Nephron progenitor cell (in vitro differentiated cells): ENCODE data around the gene ZNF775.
A peak's percentile ranks its signal among the peaks of the same experiment; 100 is the strongest.
"Not testable (repeated sequence)": the region's sequence is repeated elsewhere in the genome, so short reads cannot be mapped to it uniquely, and the experiment has no call there.

Source experiments
- DNase-seq: peaks from one replicate; pipeline ENCODE4 v3.0.0; 2021
- H3K27ac Mint-ChIP-seq: 2 replicates; pipeline ENCODE4 v1.8.0; 2021; ENCODE audit warnings: mild to moderate bottlenecking, moderate library complexity, mixed read lengths
- H3K27me3 Mint-ChIP-seq: 2 replicates; pipeline ENCODE4 v1.8.0; 2021; ENCODE audit warnings: mild to moderate bottlenecking, low read depth, mixed read lengths; ENCODE audit not compliant: poor library complexity
- H3K36me3 Mint-ChIP-seq: 2 replicates; pipeline ENCODE4 v1.8.0; 2021; ENCODE audit warnings: low read depth, mixed read lengths
- H3K4me1 Mint-ChIP-seq: 2 replicates; pipeline ENCODE4 v1.8.0; 2021; ENCODE audit warnings: mixed read lengths
- H3K4me3 Mint-ChIP-seq: 2 replicates; pipeline ENCODE4 v1.8.0; 2021; ENCODE audit warnings: mild to moderate bottlenecking, moderate library complexity, mixed read lengths
- H3K9me3 Mint-ChIP-seq: 2 replicates; pipeline ENCODE4 v1.8.0; 2021; ENCODE audit warnings: mild to moderate bottlenecking, moderate library complexity, mixed read lengths
- TF ChIP-seq, protein P1 (sequence below): fragments of 200-600 bp; sonication (generic); IDR thresholded peaks from 2 replicates; pipeline ENCODE4 v1.5.0; 2021; ENCODE audit warnings: antibody characterized with exemption

Gene ZNF775

GRCh38 chr7:150382844-150383225 lies 3.7 kb downstream of the ZNF775 start:
- Mint-ChIP-seq H3K4me3 (peak overlapping the region; percentile 63), H3K27ac (peak overlapping the region; percentile 89), H3K4me1 (peaks cover 77% of the 10 kb centered on the region)

GRCh38 chr7:150383710-150384397 lies 4.7 kb downstream of the ZNF775 start:
- Mint-ChIP-seq H3K9me3 (no peaks in the 10 kb centered on the region), H3K4me3 (peak overlapping the region; percentile 52), H3K27ac (no peak overlapping the region), H3K4me1 (peaks cover 80% of the 10 kb centered on the region), H3K27me3 (peaks cover 4% of the 10 kb centered on the region), H3K36me3 (peaks cover 12% of the 10 kb centered on the region)
- peak; percentile 73 for DNase-seq
- TF ChIP-seq, protein P1, sequence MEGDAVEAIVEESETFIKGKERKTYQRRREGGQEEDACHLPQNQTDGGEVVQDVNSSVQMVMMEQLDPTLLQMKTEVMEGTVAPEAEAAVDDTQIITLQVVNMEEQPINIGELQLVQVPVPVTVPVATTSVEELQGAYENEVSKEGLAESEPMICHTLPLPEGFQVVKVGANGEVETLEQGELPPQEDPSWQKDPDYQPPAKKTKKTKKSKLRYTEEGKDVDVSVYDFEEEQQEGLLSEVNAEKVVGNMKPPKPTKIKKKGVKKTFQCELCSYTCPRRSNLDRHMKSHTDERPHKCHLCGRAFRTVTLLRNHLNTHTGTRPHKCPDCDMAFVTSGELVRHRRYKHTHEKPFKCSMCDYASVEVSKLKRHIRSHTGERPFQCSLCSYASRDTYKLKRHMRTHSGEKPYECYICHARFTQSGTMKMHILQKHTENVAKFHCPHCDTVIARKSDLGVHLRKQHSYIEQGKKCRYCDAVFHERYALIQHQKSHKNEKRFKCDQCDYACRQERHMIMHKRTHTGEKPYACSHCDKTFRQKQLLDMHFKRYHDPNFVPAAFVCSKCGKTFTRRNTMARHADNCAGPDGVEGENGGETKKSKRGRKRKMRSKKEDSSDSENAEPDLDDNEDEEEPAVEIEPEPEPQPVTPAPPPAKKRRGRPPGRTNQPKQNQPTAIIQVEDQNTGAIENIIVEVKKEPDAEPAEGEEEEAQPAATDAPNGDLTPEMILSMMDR = no peak

More at GRCh38 chr7:150382844-150383225, 3.7 kb downstream of the ZNF775 start:
- Mint-ChIP-seq H3K9me3 (no peaks in the 10 kb centered on the region), H3K27me3 (peaks cover 4% of the 10 kb centered on the region), H3K36me3 (peaks cover 12% of the 10 kb centered on the region)
- TF ChIP-seq, protein P1 = no peak
- no peak for DNase-seq

DNA sequence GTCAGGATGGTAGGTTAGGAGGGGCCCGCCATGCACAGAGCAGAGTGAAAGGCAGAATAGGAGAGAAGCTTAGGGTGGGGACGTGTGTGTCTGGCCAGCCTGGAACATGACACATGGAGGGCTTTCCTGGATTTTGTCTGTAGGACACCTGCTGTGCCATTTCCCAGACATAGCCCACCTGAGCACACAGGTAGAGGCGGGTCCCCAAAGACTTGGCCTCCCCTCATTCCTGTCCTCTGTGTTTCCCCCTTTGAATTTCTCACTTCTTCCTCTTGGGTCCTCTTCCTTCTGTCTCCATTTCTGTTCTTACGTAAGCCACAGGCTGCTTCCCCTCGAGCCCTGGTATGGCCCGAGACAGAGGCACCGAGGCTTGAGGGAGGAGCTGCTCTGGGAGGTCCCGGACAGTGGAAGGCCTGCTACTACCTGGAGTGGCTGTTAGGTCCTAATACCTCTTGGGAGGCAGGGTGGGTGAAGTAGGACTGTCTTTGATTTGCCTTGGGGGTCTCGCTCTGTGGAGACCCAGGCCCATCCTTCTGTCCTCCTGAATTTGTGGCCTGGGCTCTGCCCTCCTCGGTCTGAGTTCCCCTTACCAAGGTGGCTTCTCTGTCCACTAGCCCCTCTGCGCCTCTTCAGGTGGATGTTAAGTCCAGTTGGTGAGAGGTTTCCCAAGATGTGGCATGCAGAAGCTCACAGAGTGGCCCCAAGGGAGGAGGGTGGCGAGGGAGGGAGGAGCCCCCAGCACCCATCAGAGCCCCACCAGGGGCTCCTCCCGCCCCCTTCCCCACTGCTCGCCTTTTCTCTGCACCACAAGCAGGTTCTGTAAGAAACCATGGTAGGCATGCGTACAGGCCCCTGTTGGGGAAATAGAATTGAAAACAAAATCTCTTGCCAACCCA lies 5.5 kb downstream of the ZNF775 start:
- H3K4me3 Mint-ChIP-seq = peak overlapping the region; percentile 32
- TF ChIP-seq, protein P1 = no peak
- no peak for DNase-seq
- H3K27me3 Mint-ChIP-seq = peaks cover 4% of the 10 kb centered on the region
- no peaks in the 10 kb centered on the region for H3K9me3 Mint-ChIP-seq
- H3K4me1 Mint-ChIP-seq = peaks cover 82% of the 10 kb centered on the region
- peaks cover 18% of the 10 kb centered on the region for H3K36me3 Mint-ChIP-seq
- H3K27ac Mint-ChIP-seq = peak overlapping the region; percentile 93

- H3K4me3 Mint-ChIP-seq = no peak overlapping the region
- TF ChIP-seq, protein P1 = no peak
- no peak for DNase-seq
- no peaks in the 10 kb centered on the region for H3K9me3 Mint-ChIP-seq
- peaks cover 25% of the 10 kb centered on the region for H3K36me3 Mint-ChIP-seq
- H3K27me3 Mint-ChIP-seq = peaks cover 3% of the 10 kb centered on the region
- no peak overlapping the region for H3K27ac Mint-ChIP-seq
- peaks cover 75% of the 10 kb centered on the region for H3K4me1 Mint-ChIP-seq
Observed at GRCh38 chr7:150385302-150385723, 6.2 kb downstream of the ZNF775 start.

DNA sequence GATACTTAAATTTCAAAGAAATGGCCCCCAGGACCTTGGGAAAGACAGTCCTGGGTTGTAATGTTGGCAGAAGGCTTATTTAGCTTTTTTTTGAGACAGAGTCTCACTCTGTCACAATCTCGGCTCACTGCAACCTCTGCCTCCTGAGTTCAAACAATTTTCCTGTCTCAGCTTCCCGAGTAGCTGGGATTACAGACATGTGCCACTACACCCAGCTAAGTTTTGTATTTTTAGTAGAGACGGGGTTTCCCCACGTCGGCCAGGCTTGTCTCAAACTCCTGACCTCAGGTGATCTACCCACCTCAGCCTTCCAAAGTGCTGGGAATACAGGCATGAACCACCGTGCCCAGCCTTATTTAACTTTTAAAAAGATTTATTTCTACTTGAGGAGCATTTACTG lies 6.8 kb downstream of the ZNF775 start:
- H3K4me1 Mint-ChIP-seq = peaks cover 69% of the 10 kb centered on the region
- H3K9me3 Mint-ChIP-seq, H3K27me3 Mint-ChIP-seq, DNase-seq, H3K4me3 Mint-ChIP-seq: not testable (repeated sequence)
- peaks cover 31% of the 10 kb centered on the region for H3K36me3 Mint-ChIP-seq
- H3K27ac Mint-ChIP-seq = peak overlapping the region; percentile 83

DNA sequence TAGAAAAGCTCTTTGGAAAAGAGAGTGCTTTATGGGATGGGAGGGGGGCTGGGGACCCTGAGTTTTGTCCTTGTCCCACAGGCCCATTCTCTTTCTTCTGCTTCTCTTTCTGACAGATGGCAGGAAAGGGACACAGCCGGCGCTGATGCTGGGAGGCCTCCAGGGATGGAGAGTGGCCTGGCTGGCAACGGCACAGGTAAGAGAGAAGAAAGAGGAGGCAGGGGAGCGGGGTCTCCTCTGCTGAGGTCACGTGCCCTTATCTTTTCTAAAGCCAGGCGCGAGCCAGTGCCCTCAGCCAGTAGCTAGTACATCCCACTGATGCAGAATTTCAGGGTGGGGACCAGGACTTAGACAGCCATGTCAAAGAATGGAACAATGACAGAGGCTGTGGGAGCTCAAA lies 9.2 kb downstream of the ZNF775 start:
- Mint-ChIP-seq H3K9me3 (no peaks in the 10 kb centered on the region), H3K27ac (no peak overlapping the region), H3K36me3 (peaks cover 41% of the 10 kb centered on the region), H3K4me3 (no peak overlapping the region), H3K27me3 (no peaks in the 10 kb centered on the region), H3K4me1 (peaks cover 45% of the 10 kb centered on the region)
- TF ChIP-seq, protein P1 = no peak
- no peak for DNase-seq
